H1 (cell line): Measurements from ENCODE around the gene GLRX3. TPM values are rescaled to one million over a fixed set of nuclear protein-coding genes. Genes with fewer than 3 reads are reported as not detected.

Source experiments
- CTCF ChIA-PET: fragments of 300-600 bp; sonication (Branson Sonifier 250); formaldehyde crosslinking; loops from one replicate; lab custom pipeline; 2021; ENCODE audit not compliant: partially characterized antibody; lab: Charles Lee
- POLR2A ChIA-PET: fragments of 300-600 bp; sonication (Branson Sonifier 250); formaldehyde crosslinking; loops from one replicate; lab custom pipeline; 2021; ENCODE audit warnings: inconsistent platforms; ENCODE audit not compliant: partially characterized antibody; lab: Charles Lee
- DNase-seq, 2 experiments: peaks; one replicate each; pipeline versions ENCODE4 v3.0.0 to v3.0.0-alpha.2; 2010 to 2022; ENCODE audit warnings: low spot score in 2 of 2, low read depth in 1 of 2, mixed read lengths in 1 of 2
- FAIRE-seq: peaks from 2 replicates; lab custom pipeline; 2011; peaks lifted over from hg19 to GRCh38; lab: Jason Lieb, UNC
- H2AFZ ChIP-seq: 2 replicates; pipeline ENCODE4 v1.8.1; 2012; ENCODE audit warnings: low read length, inconsistent platforms
- H2AK5ac ChIP-seq: 2 replicates; pipeline ENCODE4 v1.6.1; 2013; ENCODE audit warnings: low read depth, low read length
- H2BK120ac ChIP-seq: replicated peaks from 2 replicates; pipeline ENCODE3; 2013; ENCODE audit warnings: low read depth, low read length, inconsistent platforms
- H2BK12ac ChIP-seq: 2 replicates; pipeline ENCODE4 v1.6.1; 2013; ENCODE audit warnings: low read depth, low read length
- H2BK15ac ChIP-seq: 2 replicates; pipeline ENCODE4 v1.6.1; 2013; ENCODE audit warnings: low read length
- H2BK20ac ChIP-seq: 2 replicates; pipeline ENCODE4 v1.6.1; 2013; ENCODE audit warnings: low read length
- H2BK5ac ChIP-seq: 2 replicates; pipeline ENCODE4 v1.6.1; 2013; ENCODE audit warnings: low read depth, low read length
- H3K14ac ChIP-seq: 2 replicates; pipeline ENCODE4 v1.6.1; 2013; ENCODE audit warnings: inconsistent platforms; ENCODE audit not compliant: insufficient read length
- H3K18ac ChIP-seq: 2 replicates; pipeline ENCODE4 v1.6.1; 2013; ENCODE audit warnings: low read length; ENCODE audit errors: extremely low read depth
- H3K23ac ChIP-seq: 2 replicates; pipeline ENCODE4 v1.6.1; 2013; ENCODE audit warnings: inconsistent platforms; ENCODE audit not compliant: insufficient read length
- H3K23me2 ChIP-seq: 2 replicates; pipeline ENCODE4 v1.6.1; 2013; ENCODE audit warnings: low read depth, low read length
- H3K27ac ChIP-seq: 2 replicates; pipeline ENCODE4 v1.6.1; 2011; ENCODE audit warnings: low read depth, low read length, inconsistent platforms
- H3K27me3 ChIP-seq, 4 experiments: replicated peaks in 1 of 4; 1 replicate in 1 of 4; 2 replicates in 3 of 4; pipeline versions ENCODE4 v1.6.1 to v1.8.1; 2011 to 2013; ENCODE audit warnings: low read length in 3 of 4, mild to moderate bottlenecking in 3 of 4, inconsistent platforms in 2 of 4, mixed read lengths in 2 of 4, moderate library complexity in 1 of 4; ENCODE audit not compliant: control insufficient read depth in 3 of 4, insufficient read depth in 3 of 4; ENCODE audit errors: extremely low read depth in 1 of 4
- H3K36me3 ChIP-seq, 4 experiments: 2 replicates each; pipeline versions ENCODE4 v1.6.1 to v1.8.1; 2011 to 2013; ENCODE audit warnings: mild to moderate bottlenecking in 4 of 4, low read length in 3 of 4, moderate library complexity in 2 of 4, control low read depth in 1 of 4, inconsistent platforms in 1 of 4; ENCODE audit not compliant: insufficient read depth in 4 of 4, control insufficient read depth in 2 of 4
- H3K4ac ChIP-seq: replicated peaks from 2 replicates; pipeline ENCODE3; 2013; ENCODE audit warnings: low read length, low read depth, mixed read lengths, inconsistent platforms; ENCODE audit not compliant: insufficient read length
- H3K4me1 ChIP-seq, 4 experiments: replicated peaks in 1 of 4; 1 replicate in 1 of 4; 2 replicates in 3 of 4; pipeline versions ENCODE4 v1.6.1 to v1.8.1; 2011 to 2013; ENCODE audit warnings: low read length in 3 of 4, inconsistent platforms in 2 of 4, mixed read lengths in 1 of 4; ENCODE audit not compliant: insufficient read depth in 4 of 4, control insufficient read depth in 3 of 4
- H3K4me2 ChIP-seq, 2 experiments: 2 replicates each; pipeline versions ENCODE4 v1.6.1 to v1.8.1; 2011 to 2013; ENCODE audit warnings: low read depth in 2 of 2, low read length in 2 of 2, control low read depth in 1 of 2, inconsistent platforms in 1 of 2, mild to moderate bottlenecking in 1 of 2; ENCODE audit not compliant: insufficient read depth in 1 of 2
- H3K4me3 ChIP-seq, 4 experiments: fragments of 200-600, 300-600 bp in 1 of 4; sonication (generic), shearing (Covaris generic), sonication (Bioruptor Twin) in 1 of 4; 2 replicates each; pipeline versions ENCODE4 v1.5.1 to v1.8.1; 2011 to 2016; ENCODE audit warnings: low read length in 4 of 4, low read depth in 3 of 4, control low read depth in 2 of 4, inconsistent platforms in 2 of 4, mild to moderate bottlenecking in 2 of 4, mixed read lengths in 1 of 4, moderate library complexity in 1 of 4; ENCODE audit not compliant: insufficient read depth in 2 of 4; ENCODE audit errors: extremely low read depth in 1 of 4
- H3K56ac ChIP-seq: replicated peaks from 2 replicates; pipeline ENCODE3; 2013; ENCODE audit warnings: low read depth, mild to moderate bottlenecking, mixed read lengths, low read length, inconsistent platforms; ENCODE audit not compliant: insufficient read length
- H3K79me1 ChIP-seq: 2 replicates; pipeline ENCODE4 v1.6.1; 2013; ENCODE audit warnings: low read depth, low read length, control low read depth
- H3K79me2 ChIP-seq, 2 experiments: 2 replicates each; pipeline versions ENCODE4 v1.6.1 to v1.8.1; 2012 to 2013; ENCODE audit warnings: low read length in 2 of 2, mild to moderate bottlenecking in 2 of 2, inconsistent platforms in 1 of 2; ENCODE audit not compliant: insufficient read depth in 2 of 2, control insufficient read depth in 1 of 2
- H3K9ac ChIP-seq, 4 experiments: replicated peaks in 1 of 4; 1 replicate in 1 of 4; 2 replicates in 3 of 4; pipeline versions ENCODE4 v1.6.1 to v1.8.1; 2011 to 2013; ENCODE audit warnings: low read depth in 3 of 4, low read length in 3 of 4, control low read depth in 2 of 4, mild to moderate bottlenecking in 2 of 4, moderate library complexity in 2 of 4, inconsistent platforms in 1 of 4; ENCODE audit errors: extremely low read depth in 1 of 4
- H3K9me3 ChIP-seq, 2 experiments: 2 replicates each; pipeline versions ENCODE4 v1.6.1 to v1.8.1; 2012 to 2013; ENCODE audit warnings: mild to moderate bottlenecking in 2 of 2, moderate library complexity in 2 of 2, control low read depth in 1 of 2, inconsistent platforms in 1 of 2, low read depth in 1 of 2, low read length in 1 of 2, mixed read lengths in 1 of 2; ENCODE audit not compliant: insufficient read depth in 2 of 2
- H4K20me1 ChIP-seq, 2 experiments: replicated peaks in 1 of 2; 2 replicates each; pipeline versions ENCODE3 to v1.8.1; 2011 to 2013; ENCODE audit warnings: inconsistent platforms in 2 of 2, low read length in 2 of 2, mild to moderate bottlenecking in 1 of 2; ENCODE audit not compliant: insufficient read depth in 2 of 2, control insufficient read depth in 1 of 2
- H4K5ac ChIP-seq: 2 replicates; pipeline ENCODE4 v1.6.1; 2013; ENCODE audit warnings: low read length, low read depth, mixed read lengths, inconsistent platforms; ENCODE audit not compliant: insufficient read length
- H4K8ac ChIP-seq: 2 replicates; pipeline ENCODE4 v1.8.0; 2013; ENCODE audit warnings: mild to moderate bottlenecking, moderate library complexity, low read length, inconsistent platforms; ENCODE audit not compliant: insufficient read depth; ENCODE audit errors: extremely low read depth
- H4K91ac ChIP-seq: replicated peaks from 2 replicates; pipeline ENCODE3; 2013; ENCODE audit warnings: low read length, mixed read lengths, inconsistent platforms; ENCODE audit not compliant: insufficient read length
- SP2 ChIP-seq: IDR thresholded peaks from 2 replicates; pipeline ENCODE4 v1.6.1; 2012; ENCODE audit warnings: mild to moderate bottlenecking, low read length, inconsistent platforms
- WGBS, 2 experiments: shearing (Covaris generic) in 1 of 2; methylation state at CpG; one replicate each; pipeline versions ENCODE4 v1.1.6 to v1.1.7; 2013 to 2015; ENCODE audit warnings: low lambda C conversion rate in 2 of 2, mixed read lengths in 2 of 2, inconsistent platforms in 1 of 2, low coverage in 1 of 2, missing lambda C conversion rate in 1 of 2; ENCODE audit not compliant: insufficient replicate concordance in 2 of 2, insufficient coverage in 1 of 2, insufficient read length in 1 of 2; ENCODE audit errors: extremely low coverage in 1 of 2, missing lambda C conversion rate in 1 of 2; 5-methylcytosine and 5-hydroxymethylcytosine counted together
- polyA plus RNA-seq, 7 experiments: library from polyadenylated mRNA; depleted of rRNA in 3 of 7; stranded (reverse) in 5 of 7; unstranded in 2 of 7; fragments of >200 nt in 5 of 7; fragments of 200-250 nt in 2 of 7; gene quantifications; 1 replicate in 5 of 7; 2 replicates in 1 of 7; 4 replicates in 1 of 7; pipeline versions ENCODE4 v1.2.1 to v1.2.3, GENCODE V29; 2011 to 2013; ENCODE audit warnings: missing spikeins in 2 of 7, mixed read lengths in 2 of 7
- total RNA-seq: library from RNA; stranded (reverse); fragmentation: NEBNext Ultra II Directional; extraction: Animal tissue kit (Norgen Biotek cat#: 25700); gene quantifications from 2 replicates; pipeline ENCODE4 v1.2.1, GENCODE V29; 2021

Gene GLRX3
- total and polyA plus RNA-seq, 2 of the 8 experiments (the other 6 are each of a cell fraction or from before 2014, with no cell fraction given): 59.9 to 157 TPM

- Histone ChIP-seq H4K20me1 (peaks cover 0 to 4% of the 10 kb centered on the region in 2 experiments), H2BK15ac (peak overlapping the region; percentile 95; the same call in 1 of the 2 replicates), H3K4me2 (no peak overlapping the region), H3K27ac (no peak overlapping the region), H3K79me2 (no peaks in the 10 kb centered on the region), H4K5ac (no peak overlapping the region), H2BK5ac (no peak overlapping the region), H4K8ac (no peak overlapping the region; the same call in 1 of the 2 replicates), H3K4me3 (no peak overlapping the region), H2AFZ (no peak overlapping the region), H3K27me3 (no peaks in the 10 kb centered on the region), H3K14ac (no peak overlapping the region), H3K4me1 (peaks cover 0 to 4% (median 3%) of the 10 kb centered on the region in 4 experiments; a peak in 2 of 7 replicates), H3K4ac (no peak overlapping the region), H3K18ac (no peak overlapping the region), H3K23ac (no peak overlapping the region), H3K23me2 (peaks cover 5% of the 10 kb centered on the region; the same call in 1 of the 2 replicates), H3K9ac (no peak overlapping the region), H2AK5ac (0 out of 2 replicates have a peak overlapping the region, but pooled peaks have one; percentile 75), H2BK12ac (no peak overlapping the region; the same call in 1 of the 2 replicates), H3K9me3 (peaks cover 0 to 5% of the 10 kb centered on the region in 2 experiments; a peak in 1 of 4 replicates)
- WGBS, 2 experiments: 88% methylated on average over 19 of the region's 21 CpGs; no CpG with 5 or more reads in 1 of the 2 experiments
- no peak for TF ChIP-seq SP2
- TF ChIP-seq, all 59 proteins: peak for 0
- H2BK120ac ChIP-seq: no peak overlapping the region
- no peak overlapping the region for H2BK20ac ChIP-seq
- FAIRE-seq (no peak), DNase-seq (no peak)
- ChIA-PET CTCF (no interaction called here), POLR2A (no interaction called here)
- H4K91ac ChIP-seq: no peak overlapping the region
- H3K36me3 ChIP-seq: no peaks in the 10 kb centered on the region; a peak in 1 of 8 replicates
- no peak overlapping the region for H3K56ac ChIP-seq
- no peaks in the 10 kb centered on the region for H3K79me1 ChIP-seq
Observed at GRCh38 chr10:130194194-130194990, 58.2 kb downstream of the GLRX3 start.
